Ishikawa (cell line): ENCODE data around the gene SMIM8.

Experiments used
- CEBPB ChIP-seq: IDR thresholded peaks from 2 replicates; pipeline ENCODE4 v1.6.1; 2012
- CREB1 ChIP-seq: IDR thresholded peaks from 2 replicates; pipeline ENCODE4 v1.6.1; 2012; ENCODE audit warnings: low read depth
- EGR1 ChIP-seq: IDR thresholded peaks from 2 replicates; pipeline ENCODE4 v1.6.1; 2012
- EP300 ChIP-seq: IDR thresholded peaks from 2 replicates; pipeline ENCODE4 v1.6.1; 2012; ENCODE audit warnings: borderline replicate concordance
- FOXM1 ChIP-seq: IDR thresholded peaks from 2 replicates; pipeline ENCODE4 v1.6.1; 2012; ENCODE audit warnings: low read depth, borderline replicate concordance
- MAX ChIP-seq: IDR thresholded peaks from 2 replicates; pipeline ENCODE4 v1.6.1; 2012
- NFIC ChIP-seq: IDR thresholded peaks from 2 replicates; pipeline ENCODE4 v1.6.1; 2012
- RAD21 ChIP-seq: IDR thresholded peaks from 2 replicates; pipeline ENCODE4 v1.6.1; 2012; ENCODE audit warnings: low read depth
- REST ChIP-seq: IDR thresholded peaks from 2 replicates; pipeline ENCODE4 v1.6.1; 2012; ENCODE audit warnings: low read depth, mild to moderate bottlenecking
- TAF1 ChIP-seq: IDR thresholded peaks from 2 replicates; pipeline ENCODE4 v1.6.1; 2012; ENCODE audit warnings: low read depth, mild to moderate bottlenecking
- TCF12 ChIP-seq: IDR thresholded peaks from 2 replicates; pipeline ENCODE4 v1.6.1; 2012; ENCODE audit warnings: low read depth
- TEAD4 ChIP-seq: IDR thresholded peaks from 2 replicates; pipeline ENCODE4 v1.6.1; 2012
- USF1 ChIP-seq: IDR thresholded peaks from 2 replicates; pipeline ENCODE4 v1.6.1; 2012
- YY1 ChIP-seq: IDR thresholded peaks from 2 replicates; pipeline ENCODE4 v1.6.1; 2012; ENCODE audit warnings: low read depth
- ZBTB7A ChIP-seq: IDR thresholded peaks from 2 replicates; pipeline ENCODE4 v1.6.1; 2012; ENCODE audit warnings: low read depth

The SMIM8 gene

GRCh38 chr6:87289571-87289970 is 32.8 kb upstream of the SMIM8 start:
- TF ChIP-seq TEAD4, result no peak
- TF ChIP-seq RAD21, result no peak
- TF ChIP-seq TAF1, result no peak
- TF ChIP-seq REST, result no peak
- TF ChIP-seq FOXM1, result no peak
- no peak for TF ChIP-seq YY1
- TF ChIP-seq EGR1, result no peak
- TF ChIP-seq TCF12, result no peak
- TF ChIP-seq CREB1, result no peak
- TF ChIP-seq CEBPB, result no peak
- no peak for TF ChIP-seq EP300
- no peak for TF ChIP-seq ZBTB7A
- no peak for TF ChIP-seq MAX
- TF ChIP-seq NFIC, result no peak
- no peak for TF ChIP-seq USF1

- TF ChIP-seq NFIC (peak; percentile 85), FOXM1 (no peak), TEAD4 (peak; percentile 54; the same call in 1 of the 2 replicates), RAD21 (no peak), USF1 (no peak)
These were observed 30.5 kb upstream of the SMIM8 start for GRCh38 chr6:87291883-87292282.

GRCh38 chr6:87293526-87293925 is 28.9 kb upstream of the SMIM8 start:
- no peak for TF ChIP-seq EP300
- no peak for TF ChIP-seq CEBPB
- no peak for TF ChIP-seq REST
- no peak for TF ChIP-seq NFIC
- TF ChIP-seq TEAD4, result no peak
- no peak for TF ChIP-seq USF1
- TF ChIP-seq RAD21, result no peak
- no peak for TF ChIP-seq EGR1
- no peak for TF ChIP-seq TCF12
- TF ChIP-seq ZBTB7A, result no peak
- no peak for TF ChIP-seq MAX

GRCh38 chr6:87297119-87297518 is 25.3 kb upstream of the SMIM8 start:
- no peak for TF ChIP-seq CREB1
- TF ChIP-seq TCF12, result no peak
- TF ChIP-seq NFIC, result no peak
- TF ChIP-seq FOXM1, result no peak
- TF ChIP-seq YY1, result no peak
- TF ChIP-seq MAX, result no peak
- no peak for TF ChIP-seq ZBTB7A
- TF ChIP-seq EP300, result no peak
- TF ChIP-seq EGR1, result no peak
- TF ChIP-seq USF1, result no peak

GRCh38 chr6:87308970-87309369 is 13.4 kb upstream of the SMIM8 start:
- TF ChIP-seq EGR1 (no peak), MAX (no peak), TEAD4 (no peak), CREB1 (no peak)

GRCh38 chr6:87312860-87313259 is 9.5 kb upstream of the SMIM8 start:
- TF ChIP-seq TCF12 (no peak), REST (no peak), NFIC (no peak), FOXM1 (no peak), EGR1 (no peak), TAF1 (no peak), ZBTB7A (no peak), CREB1 (no peak), EP300 (no peak)
